H1 (cell line): ENCODE measurements around the gene PMFBP1. TPM values are rescaled to one million over a fixed set of nuclear protein-coding genes. Genes with fewer than 3 reads are reported as not detected.

ENCODE experiments used
- CTCF ChIA-PET: fragments of 300-600 bp; sonication (Branson Sonifier 250); formaldehyde crosslinking; loops from one replicate; lab custom pipeline; 2021; ENCODE audit not compliant: partially characterized antibody; lab: Charles Lee
- POLR2A ChIA-PET: fragments of 300-600 bp; sonication (Branson Sonifier 250); formaldehyde crosslinking; loops from one replicate; lab custom pipeline; 2021; ENCODE audit warnings: inconsistent platforms; ENCODE audit not compliant: partially characterized antibody; lab: Charles Lee
- DNase-seq, 2 experiments: peaks; one replicate each; pipeline versions ENCODE4 v3.0.0 to v3.0.0-alpha.2; 2010 to 2022; ENCODE audit warnings: low spot score in 2 of 2, low read depth in 1 of 2, mixed read lengths in 1 of 2
- FAIRE-seq: peaks from 2 replicates; lab custom pipeline; 2011; peaks lifted over from hg19 to GRCh38; lab: Jason Lieb, UNC
- H2AFZ ChIP-seq: 2 replicates; pipeline ENCODE4 v1.8.1; 2012; ENCODE audit warnings: low read length, inconsistent platforms
- H2AK5ac ChIP-seq: 2 replicates; pipeline ENCODE4 v1.6.1; 2013; ENCODE audit warnings: low read depth, low read length
- H2BK120ac ChIP-seq: replicated peaks from 2 replicates; pipeline ENCODE3; 2013; ENCODE audit warnings: low read depth, low read length, inconsistent platforms
- H2BK12ac ChIP-seq: 2 replicates; pipeline ENCODE4 v1.6.1; 2013; ENCODE audit warnings: low read depth, low read length
- H2BK15ac ChIP-seq: 2 replicates; pipeline ENCODE4 v1.6.1; 2013; ENCODE audit warnings: low read length
- H2BK20ac ChIP-seq: 2 replicates; pipeline ENCODE4 v1.6.1; 2013; ENCODE audit warnings: low read length
- H2BK5ac ChIP-seq: 2 replicates; pipeline ENCODE4 v1.6.1; 2013; ENCODE audit warnings: low read depth, low read length
- H3K14ac ChIP-seq: 2 replicates; pipeline ENCODE4 v1.6.1; 2013; ENCODE audit warnings: inconsistent platforms; ENCODE audit not compliant: insufficient read length
- H3K18ac ChIP-seq: 2 replicates; pipeline ENCODE4 v1.6.1; 2013; ENCODE audit warnings: low read length; ENCODE audit errors: extremely low read depth
- H3K23ac ChIP-seq: 2 replicates; pipeline ENCODE4 v1.6.1; 2013; ENCODE audit warnings: inconsistent platforms; ENCODE audit not compliant: insufficient read length
- H3K23me2 ChIP-seq: 2 replicates; pipeline ENCODE4 v1.6.1; 2013; ENCODE audit warnings: low read depth, low read length
- H3K27ac ChIP-seq: 2 replicates; pipeline ENCODE4 v1.6.1; 2011; ENCODE audit warnings: low read depth, low read length, inconsistent platforms
- H3K27me3 ChIP-seq, 4 experiments: replicated peaks in 1 of 4; 1 replicate in 1 of 4; 2 replicates in 3 of 4; pipeline versions ENCODE4 v1.6.1 to v1.8.1; 2011 to 2013; ENCODE audit warnings: low read length in 3 of 4, mild to moderate bottlenecking in 3 of 4, inconsistent platforms in 2 of 4, mixed read lengths in 2 of 4, moderate library complexity in 1 of 4; ENCODE audit not compliant: control insufficient read depth in 3 of 4, insufficient read depth in 3 of 4; ENCODE audit errors: extremely low read depth in 1 of 4
- H3K36me3 ChIP-seq, 4 experiments: 2 replicates each; pipeline versions ENCODE4 v1.6.1 to v1.8.1; 2011 to 2013; ENCODE audit warnings: mild to moderate bottlenecking in 4 of 4, low read length in 3 of 4, moderate library complexity in 2 of 4, control low read depth in 1 of 4, inconsistent platforms in 1 of 4; ENCODE audit not compliant: insufficient read depth in 4 of 4, control insufficient read depth in 2 of 4
- H3K4ac ChIP-seq: replicated peaks from 2 replicates; pipeline ENCODE3; 2013; ENCODE audit warnings: low read length, low read depth, mixed read lengths, inconsistent platforms; ENCODE audit not compliant: insufficient read length
- H3K4me1 ChIP-seq, 4 experiments: replicated peaks in 1 of 4; 1 replicate in 1 of 4; 2 replicates in 3 of 4; pipeline versions ENCODE4 v1.6.1 to v1.8.1; 2011 to 2013; ENCODE audit warnings: low read length in 3 of 4, inconsistent platforms in 2 of 4, mixed read lengths in 1 of 4; ENCODE audit not compliant: insufficient read depth in 4 of 4, control insufficient read depth in 3 of 4
- H3K4me2 ChIP-seq, 2 experiments: 2 replicates each; pipeline versions ENCODE4 v1.6.1 to v1.8.1; 2011 to 2013; ENCODE audit warnings: low read depth in 2 of 2, low read length in 2 of 2, control low read depth in 1 of 2, inconsistent platforms in 1 of 2, mild to moderate bottlenecking in 1 of 2; ENCODE audit not compliant: insufficient read depth in 1 of 2
- H3K4me3 ChIP-seq, 4 experiments: fragments of 200-600, 300-600 bp in 1 of 4; sonication (generic), shearing (Covaris generic), sonication (Bioruptor Twin) in 1 of 4; 2 replicates each; pipeline versions ENCODE4 v1.5.1 to v1.8.1; 2011 to 2016; ENCODE audit warnings: low read length in 4 of 4, low read depth in 3 of 4, control low read depth in 2 of 4, inconsistent platforms in 2 of 4, mild to moderate bottlenecking in 2 of 4, mixed read lengths in 1 of 4, moderate library complexity in 1 of 4; ENCODE audit not compliant: insufficient read depth in 2 of 4; ENCODE audit errors: extremely low read depth in 1 of 4
- H3K56ac ChIP-seq: replicated peaks from 2 replicates; pipeline ENCODE3; 2013; ENCODE audit warnings: low read depth, mild to moderate bottlenecking, mixed read lengths, low read length, inconsistent platforms; ENCODE audit not compliant: insufficient read length
- H3K79me1 ChIP-seq: 2 replicates; pipeline ENCODE4 v1.6.1; 2013; ENCODE audit warnings: low read depth, low read length, control low read depth
- H3K79me2 ChIP-seq, 2 experiments: 2 replicates each; pipeline versions ENCODE4 v1.6.1 to v1.8.1; 2012 to 2013; ENCODE audit warnings: low read length in 2 of 2, mild to moderate bottlenecking in 2 of 2, inconsistent platforms in 1 of 2; ENCODE audit not compliant: insufficient read depth in 2 of 2, control insufficient read depth in 1 of 2
- H3K9ac ChIP-seq, 4 experiments: replicated peaks in 1 of 4; 1 replicate in 1 of 4; 2 replicates in 3 of 4; pipeline versions ENCODE4 v1.6.1 to v1.8.1; 2011 to 2013; ENCODE audit warnings: low read depth in 3 of 4, low read length in 3 of 4, control low read depth in 2 of 4, mild to moderate bottlenecking in 2 of 4, moderate library complexity in 2 of 4, inconsistent platforms in 1 of 4; ENCODE audit errors: extremely low read depth in 1 of 4
- H3K9me3 ChIP-seq, 2 experiments: 2 replicates each; pipeline versions ENCODE4 v1.6.1 to v1.8.1; 2012 to 2013; ENCODE audit warnings: mild to moderate bottlenecking in 2 of 2, moderate library complexity in 2 of 2, control low read depth in 1 of 2, inconsistent platforms in 1 of 2, low read depth in 1 of 2, low read length in 1 of 2, mixed read lengths in 1 of 2; ENCODE audit not compliant: insufficient read depth in 2 of 2
- H4K20me1 ChIP-seq, 2 experiments: replicated peaks in 1 of 2; 2 replicates each; pipeline versions ENCODE3 to v1.8.1; 2011 to 2013; ENCODE audit warnings: inconsistent platforms in 2 of 2, low read length in 2 of 2, mild to moderate bottlenecking in 1 of 2; ENCODE audit not compliant: insufficient read depth in 2 of 2, control insufficient read depth in 1 of 2
- H4K5ac ChIP-seq: 2 replicates; pipeline ENCODE4 v1.6.1; 2013; ENCODE audit warnings: low read length, low read depth, mixed read lengths, inconsistent platforms; ENCODE audit not compliant: insufficient read length
- H4K8ac ChIP-seq: 2 replicates; pipeline ENCODE4 v1.8.0; 2013; ENCODE audit warnings: mild to moderate bottlenecking, moderate library complexity, low read length, inconsistent platforms; ENCODE audit not compliant: insufficient read depth; ENCODE audit errors: extremely low read depth
- H4K91ac ChIP-seq: replicated peaks from 2 replicates; pipeline ENCODE3; 2013; ENCODE audit warnings: low read length, mixed read lengths, inconsistent platforms; ENCODE audit not compliant: insufficient read length
- ASH2L ChIP-seq: fragments of 200-600, 300-600 bp; sonication (generic); IDR thresholded peaks from one replicate; pipeline ENCODE4 v1.7.1; 2017; ENCODE audit warnings: low read length
- BACH1 ChIP-seq: IDR thresholded peaks from 2 replicates; pipeline ENCODE4 v1.6.1; 2012; ENCODE audit warnings: low read length, improper control_type of control experiment
- CBX8 ChIP-seq: fragments of 300-800, 300-1000 bp; sonication (generic); IDR thresholded peaks from 2 replicates; pipeline ENCODE4 v1.7.1; 2016; ENCODE audit warnings: low read depth, low read length, borderline replicate concordance
- CHD1 ChIP-seq: IDR thresholded peaks from 2 replicates; pipeline ENCODE4 v1.6.1; 2012; ENCODE audit warnings: low read depth, low read length, improper control_type of control experiment
- FOSL1 ChIP-seq: IDR thresholded peaks from 2 replicates; pipeline ENCODE4 v1.6.1; 2011; ENCODE audit warnings: mild to moderate bottlenecking, low read depth, low read length, moderate library complexity; ENCODE audit not compliant: insufficient read depth
- GTF2F1 ChIP-seq: IDR thresholded peaks from 2 replicates; pipeline ENCODE4 v1.6.1; 2012; ENCODE audit warnings: low read depth, low read length, improper control_type of control experiment, borderline replicate concordance
- JUN ChIP-seq: IDR thresholded peaks from 2 replicates; pipeline ENCODE4 v1.6.1; 2011; ENCODE audit warnings: low read depth, mild to moderate bottlenecking, improper control_type of control experiment, low read length
- KDM1A ChIP-seq: fragments of 200-600, 300-600 bp; sonication (generic); IDR thresholded peaks from 2 replicates; pipeline ENCODE4 v1.7.1; 2016; ENCODE audit warnings: mild to moderate bottlenecking, low read length, borderline replicate concordance
- KDM4A ChIP-seq: IDR thresholded peaks from one replicate; pipeline ENCODE4 v1.7.1; 2012; ENCODE audit warnings: low read depth, mild to moderate bottlenecking, moderate library complexity, low read length, inconsistent platforms; ENCODE audit not compliant: severe bottlenecking
- SIRT6 ChIP-seq: IDR thresholded peaks from one replicate; pipeline ENCODE4 v1.7.1; 2012; ENCODE audit warnings: low read length, inconsistent platforms
- SIX5 ChIP-seq: IDR thresholded peaks from 2 replicates; pipeline ENCODE4 v1.6.1; 2011; ENCODE audit warnings: mild to moderate bottlenecking, low read depth, low read length
- SP1 ChIP-seq: IDR thresholded peaks from 2 replicates; pipeline ENCODE4 v1.6.1; 2011; ENCODE audit warnings: low read depth, low read length
- SP2 ChIP-seq: IDR thresholded peaks from 2 replicates; pipeline ENCODE4 v1.6.1; 2012; ENCODE audit warnings: mild to moderate bottlenecking, low read length, inconsistent platforms
- TAF7 ChIP-seq: optimal IDR thresholded peaks from 2 replicates; pipeline ENCODE3; 2011; ENCODE audit warnings: low read depth, mild to moderate bottlenecking, inconsistent platforms, low read length, moderate library complexity, borderline replicate concordance
- TCF12 ChIP-seq: IDR thresholded peaks from 2 replicates; pipeline ENCODE4 v1.6.1; 2011; ENCODE audit warnings: low read depth, mild to moderate bottlenecking, low read length
- TEAD4 ChIP-seq: IDR thresholded peaks from 2 replicates; pipeline ENCODE4 v1.6.1; 2012; ENCODE audit warnings: low read depth, low read length, inconsistent platforms, mixed read lengths
- WGBS, 2 experiments: shearing (Covaris generic) in 1 of 2; methylation state at CpG; one replicate each; pipeline versions ENCODE4 v1.1.6 to v1.1.7; 2013 to 2015; ENCODE audit warnings: low lambda C conversion rate in 2 of 2, mixed read lengths in 2 of 2, inconsistent platforms in 1 of 2, low coverage in 1 of 2, missing lambda C conversion rate in 1 of 2; ENCODE audit not compliant: insufficient replicate concordance in 2 of 2, insufficient coverage in 1 of 2, insufficient read length in 1 of 2; ENCODE audit errors: extremely low coverage in 1 of 2, missing lambda C conversion rate in 1 of 2; 5-methylcytosine and 5-hydroxymethylcytosine counted together
- polyA plus RNA-seq, 7 experiments: library from polyadenylated mRNA; depleted of rRNA in 3 of 7; stranded (reverse) in 5 of 7; unstranded in 2 of 7; fragments of >200 nt in 5 of 7; fragments of 200-250 nt in 2 of 7; gene quantifications; 1 replicate in 5 of 7; 2 replicates in 1 of 7; 4 replicates in 1 of 7; pipeline versions ENCODE4 v1.2.1 to v1.2.3, GENCODE V29; 2011 to 2013; ENCODE audit warnings: missing spikeins in 2 of 7, mixed read lengths in 2 of 7
- total RNA-seq: library from RNA; stranded (reverse); fragmentation: NEBNext Ultra II Directional; extraction: Animal tissue kit (Norgen Biotek cat#: 25700); gene quantifications from 2 replicates; pipeline ENCODE4 v1.2.1, GENCODE V29; 2021

The PMFBP1 gene
- total and polyA plus RNA-seq, 2 of the 8 experiments (the other 6 are each of a cell fraction or from before 2014, with no cell fraction given), result 0.32 to 1.6 TPM

DNA sequence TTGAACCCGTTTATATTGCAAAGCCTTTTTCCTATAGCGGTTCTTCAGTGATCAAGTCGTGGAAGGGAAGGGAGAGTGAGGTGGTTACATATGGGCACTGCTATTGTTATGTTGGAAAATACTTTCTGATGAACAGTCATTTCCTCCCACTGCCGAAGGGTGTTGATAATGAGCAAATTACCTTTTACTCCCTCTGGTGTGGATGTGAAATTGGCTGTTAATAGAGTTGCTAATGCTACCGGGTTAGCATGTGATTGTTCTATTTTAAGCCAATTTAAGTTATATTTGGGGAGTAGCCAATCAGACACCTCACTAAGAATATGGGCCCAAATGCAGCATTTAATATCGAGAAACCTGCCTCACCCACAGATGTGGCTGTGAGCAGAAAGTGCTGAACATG lies 15.6 kb upstream of the PMFBP1 start:
- no peak overlapping the region for H4K8ac ChIP-seq
- H3K36me3 ChIP-seq, result no peaks in the 10 kb centered on the region
- no peaks in the 10 kb centered on the region for H3K79me2 ChIP-seq
- no peaks in the 10 kb centered on the region for H3K27me3 ChIP-seq
- H4K5ac ChIP-seq, result no peak overlapping the region
- H3K23ac ChIP-seq, result no peak overlapping the region
- H2AK5ac ChIP-seq, result no peak overlapping the region
- H3K56ac ChIP-seq, result no peak overlapping the region
- DNase-seq, result no peak
- FAIRE-seq, result no peak
- no peak overlapping the region for H3K18ac ChIP-seq
- H3K9ac ChIP-seq, result no peak overlapping the region
- no peak overlapping the region for H2BK5ac ChIP-seq
- H2BK15ac ChIP-seq, result no peak overlapping the region
- ChIA-PET CTCF (no interaction called here), POLR2A (no interaction called here)
- H2BK20ac ChIP-seq, result no peak overlapping the region
- no peak overlapping the region for H3K4ac ChIP-seq
- H3K23me2 ChIP-seq, result no peaks in the 10 kb centered on the region
- no peak overlapping the region for H2AFZ ChIP-seq
- H3K4me1 ChIP-seq, result no peaks in the 10 kb centered on the region
- 78% methylated on average over 6 of the region's 6 CpGs; no CpG with 5 or more reads in 1 of the 2 experiments for WGBS, 2 experiments
- no peak for TF ChIP-seq JUN
- TF ChIP-seq CBX8, result no peak
- TF ChIP-seq SP2, result no peak
- no peak for TF ChIP-seq SP1
- TF ChIP-seq KDM4A, result no peak
- no peak for TF ChIP-seq ASH2L
- no peak for TF ChIP-seq BACH1
- TF ChIP-seq TEAD4, result no peak
- no peak for TF ChIP-seq FOSL1
- TF ChIP-seq KDM1A, result no peak
- TF ChIP-seq TCF12, result no peak
- no peak for TF ChIP-seq GTF2F1
- no peak for TF ChIP-seq TAF7
- no peak for TF ChIP-seq SIRT6
- TF ChIP-seq CHD1, result no peak
- TF ChIP-seq SIX5, result no peak
- H4K20me1 ChIP-seq, result no peaks in the 10 kb centered on the region
- no peak overlapping the region for H4K91ac ChIP-seq
- no peak overlapping the region for H3K4me2 ChIP-seq
- H3K79me1 ChIP-seq, result no peaks in the 10 kb centered on the region
- H2BK12ac ChIP-seq, result no peak overlapping the region
- H3K9me3 ChIP-seq, result no peaks in the 10 kb centered on the region
- no peak overlapping the region for H2BK120ac ChIP-seq
- no peak overlapping the region for H3K27ac ChIP-seq
- no peak overlapping the region for H3K4me3 ChIP-seq
- no peak overlapping the region for H3K14ac ChIP-seq
